A673 (cell line): Measurements from ENCODE around the gene MARK2. TPM values are rescaled to one million over a fixed set of nuclear protein-coding genes. Genes with fewer than 3 reads are reported as not detected.

ENCODE experiments used
- BruUV-seq: library from RNA; stranded (reverse); fragments of 400-500 nt; replicated peaks from 2 replicates; lab custom pipeline; 2021; lab: Mats Ljungman, UMichigan
- CTCF ChIA-PET: fragments of 300-600 bp; sonication (Branson Sonifier 250); formaldehyde crosslinking; loops from one replicate; lab custom pipeline; 2022; ENCODE audit warnings: antibody characterized with exemption; lab: Charles Lee
- POLR2A ChIA-PET: fragments of 300-600 bp; sonication (Branson Sonifier 250); formaldehyde crosslinking; loops from one replicate; lab custom pipeline; 2022; ENCODE audit warnings: antibody characterized with exemption; ENCODE audit not compliant: low non-redundant PET; lab: Charles Lee
- DNase-seq: peaks from one replicate; pipeline ENCODE4 v3.0.0-alpha.2; 2015; ENCODE audit warnings: low spot score
- H3K27ac ChIP-seq: fragments of 200-600 bp; sonication (generic); 2 replicates; pipeline ENCODE4 v1.5.1; 2016; ENCODE audit warnings: mixed run types, low read depth, mild to moderate bottlenecking, mixed read lengths, antibody characterized with exemption, low read length; ENCODE audit not compliant: poor library complexity, severe bottlenecking
- H3K27me3 ChIP-seq: fragments of 200-600 bp; sonication (generic); replicated peaks from 2 replicates; pipeline ENCODE4 v1.6.1; 2017; ENCODE audit warnings: mixed run types, low read depth, mild to moderate bottlenecking, mixed read lengths, antibody characterized with exemption, low read length; ENCODE audit not compliant: insufficient read depth, poor library complexity
- H3K36me3 ChIP-seq: fragments of 200-600 bp; sonication (generic); 2 replicates; pipeline ENCODE4 v1.6.1; 2016; ENCODE audit warnings: mixed run types, mild to moderate bottlenecking, mixed read lengths, antibody characterized with exemption, low read length; ENCODE audit not compliant: insufficient read depth, poor library complexity, severe bottlenecking
- H3K4me1 ChIP-seq: fragments of 200-600 bp; sonication (generic); 2 replicates; pipeline ENCODE4 v1.6.1; 2017; ENCODE audit warnings: mixed run types, mild to moderate bottlenecking, mixed read lengths, antibody characterized with exemption, low read length; ENCODE audit not compliant: insufficient read depth, poor library complexity, severe bottlenecking
- H3K4me3 ChIP-seq: fragments of 200-600 bp; sonication (generic); 2 replicates; pipeline ENCODE4 v1.5.1; 2016; ENCODE audit warnings: low read depth, mixed run types, mild to moderate bottlenecking, mixed read lengths, low read length; ENCODE audit not compliant: poor library complexity, severe bottlenecking
- H3K9me3 ChIP-seq: fragments of 200-600 bp; sonication (generic); 2 replicates; pipeline ENCODE4 v1.6.1; 2016; ENCODE audit warnings: mixed run types, low read depth, mild to moderate bottlenecking, mixed read lengths, antibody characterized with exemption, low read length; ENCODE audit not compliant: poor library complexity, severe bottlenecking
- CTCF ChIP-seq: fragments of 300-800, 200-600 bp; sonication (generic); conservative IDR thresholded peaks from 2 replicates; pipeline ENCODE4 v1.5.1; 2017; ENCODE audit warnings: low read depth, mild to moderate bottlenecking, antibody characterized with exemption, low read length, moderate library complexity, mixed read lengths
- EZH2 ChIP-seq: fragments of 200-600 bp; sonication (generic); IDR thresholded peaks from 2 replicates; pipeline ENCODE4 v1.6.1; 2017; ENCODE audit warnings: borderline replicate concordance, low read depth, mild to moderate bottlenecking, mixed read lengths, antibody characterized with exemption, low read length; ENCODE audit not compliant: poor library complexity, severe bottlenecking
- intact Hi-C: fragments of 100-400 bp; cut with micrococcal nuclease; formaldehyde crosslinking; loops from one replicate; pipeline ENCODE4 v1.10.0; 2022; ENCODE audit not compliant: unreplicated experiment
- total RNA-seq: library from RNA; stranded (reverse); gene quantifications from 2 replicates; pipeline ENCODE4 v1.2.3, GENCODE V29; 2021

Gene MARK2
- total RNA-seq, 1 experiment from 2014 or later: 61.7 TPM

GRCh38 chr11:63903884-63904283, 65.0 kb downstream of the MARK2 start:
- intact Hi-C loops: no loop called here
- CTCF ChIA-PET: interaction anchor here (0.6 kb wide), 1 partner anchor 114 kb away, joined by 3 read pairs; no protein-coding TSS in a partner anchor
- POLR2A ChIA-PET: no interaction called here
- Histone ChIP-seq H3K27ac (no peak overlapping the region), H3K4me3 (no peak overlapping the region), H3K4me1 (peaks cover 10% of the 10 kb centered on the region), H3K36me3 (peaks cover 66% of the 10 kb centered on the region), H3K27me3 (no peaks in the 10 kb centered on the region), H3K9me3 (no peaks in the 10 kb centered on the region)
- DNase-seq: no peak
- TF ChIP-seq CTCF: no peak
- TF ChIP-seq EZH2: no peak
- BruUV-seq: no TSS peak

GRCh38 chr11:63904743-63905142, 65.8 kb downstream of the MARK2 start:
- no TSS peak for BruUV-seq
- Histone ChIP-seq H3K27ac (no peak overlapping the region), H3K4me1 (peaks cover 10% of the 10 kb centered on the region), H3K9me3 (no peaks in the 10 kb centered on the region), H3K36me3 (peaks cover 57% of the 10 kb centered on the region), H3K27me3 (no peaks in the 10 kb centered on the region), H3K4me3 (no peak overlapping the region)
- TF ChIP-seq CTCF: no peak
- TF ChIP-seq EZH2: no peak
- intact Hi-C loops: no loop called here
- CTCF ChIA-PET: interaction anchor here (0.6 kb wide), 1 partner anchor 468 kb away, joined by 5 read pairs; no protein-coding TSS in a partner anchor
- POLR2A ChIA-PET: no interaction called here
- DNase-seq: no peak

- intact Hi-C loops: no loop called here
- TF ChIP-seq EZH2 (no peak), CTCF (no peak)
- Histone ChIP-seq H3K36me3 (peaks cover 53% of the 10 kb centered on the region), H3K27me3 (no peaks in the 10 kb centered on the region), H3K4me3 (no peak overlapping the region), H3K27ac (no peak overlapping the region), H3K9me3 (no peaks in the 10 kb centered on the region), H3K4me1 (peaks cover 10% of the 10 kb centered on the region)
- ChIA-PET POLR2A (no interaction called here), CTCF (no interaction called here)
- no peak for DNase-seq
- BruUV-seq: no TSS peak
Observed at GRCh38 chr11:63905179-63905578, 66.3 kb downstream of the MARK2 start.
